ENCODE data around the gene CTNS. TPM values are rescaled to one million over a fixed set of nuclear protein-coding genes. Genes with fewer than 3 reads are reported as not detected.

Gene CTNS
- total RNA-seq, 6 donors from 2014 or later: 22.1 to 31.4 (median 25.3) TPM

GRCh38 chr17:3596804-3597464 lies 39.6 kb upstream of the CTNS start:
- no peaks in the 10 kb centered on the region for H3K9me3 ChIP-seq
- 89 to 91% methylated on average over 26 to 27 of the region's 27 CpGs for WGBS, 2 donors
- TF ChIP-seq POLR2AphosphoS5 (IDR thresholded peaks at IDR 0.05) (no peak), POLR2A (IDR thresholded peaks at IDR 0.05) (no peak), EP300 (IDR thresholded peaks at IDR 0.05) (no peak), CTCF (IDR thresholded peaks at IDR 0.05) (no peak)
- no peak overlapping the region for H3K4me3 ChIP-seq
- no peak overlapping the region for H3K27ac ChIP-seq
- ATAC-seq (ENCODE audit: low FRiP score in 2 of 2) (no peak), DNase-seq (no peak)
- H3K4me1 ChIP-seq: no peaks in the 10 kb centered on the region
- no peaks in the 10 kb centered on the region for H3K27me3 ChIP-seq
- H3K36me3 ChIP-seq: peaks cover 0 to 3% (median under 1%) of the 10 kb centered on the region in 4 donors

GRCh38 chr17:3598078-3598477 lies 38.5 kb upstream of the CTNS start:
- Histone ChIP-seq H3K9me3 (no peaks in the 10 kb centered on the region), H3K4me3 (no peak overlapping the region), H3K36me3 (no peaks in the 10 kb centered on the region), H3K27ac (no peak overlapping the region), H3K27me3 (no peaks in the 10 kb centered on the region), H3K4me1 (no peaks in the 10 kb centered on the region)
- 82 to 86% methylated on average over 10 to 13 of the region's 13 CpGs for WGBS, 2 donors
- TF ChIP-seq EP300 (IDR thresholded peaks at IDR 0.05): no peak
- no peak for TF ChIP-seq CTCF (IDR thresholded peaks at IDR 0.05)
- TF ChIP-seq POLR2A (IDR thresholded peaks at IDR 0.05): no peak
- no peak for TF ChIP-seq POLR2AphosphoS5 (IDR thresholded peaks at IDR 0.05)
- ATAC-seq (ENCODE audit: low FRiP score in 2 of 2) (no peak), DNase-seq (no peak)

- H3K27me3 ChIP-seq: no peaks in the 10 kb centered on the region
- DNase-seq (no peak), ATAC-seq (ENCODE audit: low FRiP score in 2 of 2) (no peak)
- no peaks in the 10 kb centered on the region for H3K9me3 ChIP-seq
- no peaks in the 10 kb centered on the region for H3K36me3 ChIP-seq
- H3K4me1 ChIP-seq: no peaks in the 10 kb centered on the region
- H3K27ac ChIP-seq: no peak overlapping the region
- TF ChIP-seq POLR2A (IDR thresholded peaks at IDR 0.05) (no peak), POLR2AphosphoS5 (IDR thresholded peaks at IDR 0.05) (no peak), CTCF (IDR thresholded peaks at IDR 0.05) (no peak), EP300 (IDR thresholded peaks at IDR 0.05) (no peak)
- H3K4me3 ChIP-seq: no peak overlapping the region
- 81 to 92% methylated on average over 15 of the region's 15 CpGs for WGBS, 2 donors
Observed at GRCh38 chr17:3600529-3601205, 35.9 kb upstream of the CTNS start.

- 84 to 89% methylated on average over 16 of the region's 16 CpGs for WGBS, 2 donors
- Histone ChIP-seq H3K27me3 (no peaks in the 10 kb centered on the region), H3K9me3 (no peaks in the 10 kb centered on the region), H3K27ac (no peak overlapping the region), H3K36me3 (peaks cover 0 to 16% (median 4%) of the 10 kb centered on the region in 4 donors), H3K4me1 (no peaks in the 10 kb centered on the region), H3K4me3 (no peak overlapping the region)
- no peak for ATAC-seq (ENCODE audit: low FRiP score in 2 of 2)
- no peak for DNase-seq
- TF ChIP-seq EP300 (IDR thresholded peaks at IDR 0.05) (no peak), CTCF (IDR thresholded peaks at IDR 0.05) (peak in 4 of 6 experiments; percentile 27 to 44 (median 32))
Observed at GRCh38 chr17:3602499-3602898, 34.1 kb upstream of the CTNS start.
